Neural progenitor cell (in vitro differentiated cells): ENCODE measurements around the gene CCDC182. TPM values are rescaled to one million over a fixed set of nuclear protein-coding genes. Genes with fewer than 3 reads are reported as not detected.

ENCODE experiments used
- DNase-seq: peaks from one replicate; pipeline ENCODE4 v3.0.0-alpha.2; 2016; ENCODE audit warnings: low spot score
- H2AFZ ChIP-seq: fragments of 200-600 bp; sonication (generic); replicated peaks from 2 replicates; pipeline ENCODE4 v1.6.1; 2016; ENCODE audit warnings: antibody characterized with exemption
- H3F3A ChIP-seq: fragments of 200-600 bp; sonication (generic); 2 replicates; pipeline ENCODE4 v1.6.1; 2016; ENCODE audit warnings: antibody characterized with exemption, low read depth
- H3K27ac ChIP-seq: fragments of 200-600 bp; sonication (generic); 2 replicates; pipeline ENCODE4 v1.5.1; 2016; ENCODE audit warnings: mild to moderate bottlenecking
- H3K27me3 ChIP-seq: fragments of 200-600 bp; sonication (generic); 2 replicates; pipeline ENCODE4 v1.6.1; 2016; ENCODE audit warnings: mild to moderate bottlenecking, moderate library complexity
- H3K36me3 ChIP-seq: fragments of 200-600 bp; sonication (generic); 2 replicates; pipeline ENCODE4 v1.5.1; 2016
- H3K4me1 ChIP-seq: fragments of 200-600 bp; sonication (generic); 2 replicates; pipeline ENCODE4 v1.6.1; 2016; ENCODE audit warnings: mixed run types
- H3K4me2 ChIP-seq: fragments of 200-600 bp; sonication (generic); 2 replicates; pipeline ENCODE4 v1.6.1; 2016
- H3K4me3 ChIP-seq: fragments of 200-600 bp; sonication (generic); 2 replicates; pipeline ENCODE4 v1.5.1; 2016
- H3K79me2 ChIP-seq: fragments of 200-600 bp; sonication (generic); 2 replicates; pipeline ENCODE4 v1.6.1; 2016; ENCODE audit warnings: low read depth
- H3K9ac ChIP-seq: fragments of 200-600 bp; sonication (generic); 2 replicates; pipeline ENCODE4 v1.6.1; 2016
- H3K9me3 ChIP-seq: fragments of 200-600 bp; sonication (generic); 2 replicates; pipeline ENCODE4 v1.5.1; 2016; ENCODE audit warnings: low read depth
- H4K20me1 ChIP-seq: fragments of 200-600 bp; sonication (generic); 2 replicates; pipeline ENCODE4 v1.6.1; 2016; ENCODE audit warnings: low read depth
- H3K27ac Mint-ChIP-seq: 3 replicates; pipeline ENCODE4 v1.8.0; 2021; ENCODE audit warnings: mixed read lengths
- H3K27me3 Mint-ChIP-seq: 2 replicates; pipeline ENCODE4 v1.8.0; 2022; ENCODE audit warnings: low read depth, mild to moderate bottlenecking, inconsistent platforms, moderate library complexity, mixed read lengths; ENCODE audit not compliant: insufficient read depth
- H3K36me3 Mint-ChIP-seq: 3 replicates; pipeline ENCODE4 v1.8.0; 2021; ENCODE audit warnings: mixed read lengths
- H3K4me1 Mint-ChIP-seq: 3 replicates; pipeline ENCODE4 v1.8.0; 2021; ENCODE audit warnings: mixed read lengths
- H3K4me3 Mint-ChIP-seq: 3 replicates; pipeline ENCODE4 v1.8.0; 2021; ENCODE audit warnings: mild to moderate bottlenecking, moderate library complexity, mixed read lengths
- H3K9me3 Mint-ChIP-seq: 3 replicates; pipeline ENCODE4 v1.8.0; 2020; ENCODE audit warnings: mixed read lengths
- CTCF ChIP-seq: fragments of 200-600 bp; sonication (generic); IDR thresholded peaks from 2 replicates; pipeline ENCODE4 v1.5.1; 2017; ENCODE audit warnings: antibody characterized with exemption, mild to moderate bottlenecking
- EZH2 ChIP-seq: fragments of 200-600 bp; sonication (generic); IDR thresholded peaks from 2 replicates; pipeline ENCODE4 v1.6.1; 2017; ENCODE audit warnings: antibody characterized with exemption, mild to moderate bottlenecking, moderate library complexity
- EZH2phosphoT487 ChIP-seq: fragments of 200-600 bp; sonication (generic); IDR thresholded peaks from 2 replicates; pipeline ENCODE4 v1.6.1; 2017; ENCODE audit warnings: antibody characterized with exemption
- total RNA-seq: library from RNA; depleted of rRNA; stranded (reverse); fragments of >200 nt; gene quantifications from 2 replicates; pipeline ENCODE4 v1.2.3, GENCODE V29; 2015; ENCODE audit warnings: low replicate concordance

The CCDC182 gene
- total RNA-seq, 1 donor from 2014 or later: not detected

DNA sequence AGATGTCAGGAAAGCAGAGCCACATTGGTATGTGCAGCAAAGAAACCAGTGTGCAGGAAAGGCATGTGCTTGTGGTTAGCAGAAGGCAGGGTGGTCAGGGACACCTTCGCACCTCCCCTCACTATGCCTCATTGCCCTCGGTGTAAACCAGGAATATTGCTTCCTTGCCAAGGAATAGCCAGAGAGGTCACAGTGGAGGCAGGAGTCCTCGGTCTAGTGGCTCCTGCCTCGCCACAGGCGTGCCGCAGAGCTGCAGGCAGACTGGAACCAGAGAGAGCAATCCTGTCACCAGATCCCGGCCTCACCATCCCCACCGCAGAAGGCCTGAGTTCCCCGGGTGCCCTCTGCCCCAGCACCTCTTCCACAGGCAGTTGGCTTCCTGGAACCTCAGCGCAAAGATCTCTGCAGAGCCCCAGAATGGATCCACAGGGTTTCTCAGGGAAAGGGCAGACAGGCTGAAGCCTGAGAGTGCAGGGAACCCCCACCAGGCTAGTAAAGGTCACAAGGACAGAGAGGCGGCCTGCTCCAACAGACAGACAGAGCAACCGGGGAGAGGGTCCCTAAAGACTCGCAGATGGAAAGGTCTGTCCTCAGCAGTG lies 21.6 kb downstream of the CCDC182 start:
- peaks cover 57% of the 10 kb centered on the region for H3K4me1 Mint-ChIP-seq
- no peak overlapping the region for H2AFZ ChIP-seq
- no peaks in the 10 kb centered on the region for H3K36me3 Mint-ChIP-seq
- peaks cover 6% of the 10 kb centered on the region for H3K4me1 ChIP-seq
- H3K9me3 Mint-ChIP-seq: no peaks in the 10 kb centered on the region
- no peaks in the 10 kb centered on the region for H3K36me3 ChIP-seq
- DNase-seq: no peak
- peaks cover 8% of the 10 kb centered on the region for H3K27me3 Mint-ChIP-seq
- H3K79me2 ChIP-seq: no peaks in the 10 kb centered on the region
- no peak overlapping the region for H3K4me3 Mint-ChIP-seq
- H3K4me3 ChIP-seq: no peak overlapping the region
- no peaks in the 10 kb centered on the region for H3K27me3 ChIP-seq
- H3K4me2 ChIP-seq: no peak overlapping the region
- H3K9ac ChIP-seq: no peak overlapping the region
- TF ChIP-seq EZH2 (no peak), EZH2phosphoT487 (no peak), CTCF (no peak)
- no peaks in the 10 kb centered on the region for H3F3A ChIP-seq
- peak overlapping the region; percentile 47 for H3K27ac Mint-ChIP-seq
- H3K9me3 ChIP-seq: no peaks in the 10 kb centered on the region
- H4K20me1 ChIP-seq: no peaks in the 10 kb centered on the region
- H3K27ac ChIP-seq: no peak overlapping the region

DNA sequence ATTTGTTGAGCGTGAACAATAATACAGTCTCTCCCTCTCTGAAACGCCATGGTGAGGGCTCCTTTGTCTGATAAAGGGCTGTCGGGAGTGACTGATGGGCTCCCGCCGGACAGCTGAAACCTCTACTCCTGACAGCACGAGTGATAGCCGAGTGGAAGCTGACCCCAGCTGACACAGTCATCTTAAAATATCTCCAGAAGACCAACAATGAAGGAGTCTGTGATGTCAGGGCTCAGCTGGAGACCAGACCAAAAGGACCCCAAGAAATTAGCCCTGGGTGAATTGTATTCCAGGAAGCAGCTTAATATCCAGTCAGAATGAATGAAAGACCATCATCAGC lies 22.4 kb downstream of the CCDC182 start:
- H3K79me2 ChIP-seq: no peaks in the 10 kb centered on the region
- Mint-ChIP-seq H3K27ac (peak overlapping the region; percentile 72), H3K4me1 (peaks cover 53% of the 10 kb centered on the region), H3K27me3 (peaks cover 5% of the 10 kb centered on the region), H3K36me3 (no peaks in the 10 kb centered on the region), H3K9me3 (no peaks in the 10 kb centered on the region), H3K4me3 (no peak overlapping the region)
- no peak overlapping the region for H3K9ac ChIP-seq
- no peaks in the 10 kb centered on the region for H3K9me3 ChIP-seq
- no peaks in the 10 kb centered on the region for H4K20me1 ChIP-seq
- no peak overlapping the region for H3K4me3 ChIP-seq
- no peak overlapping the region for H2AFZ ChIP-seq
- H3K27me3 ChIP-seq: no peaks in the 10 kb centered on the region
- no peak for DNase-seq
- H3K4me1 ChIP-seq: peaks cover 6% of the 10 kb centered on the region
- no peak overlapping the region for H3K27ac ChIP-seq
- TF ChIP-seq EZH2phosphoT487 (no peak), EZH2 (no peak), CTCF (no peak)
- no peaks in the 10 kb centered on the region for H3F3A ChIP-seq
- H3K36me3 ChIP-seq: no peaks in the 10 kb centered on the region
- no peak overlapping the region for H3K4me2 ChIP-seq

- no peak overlapping the region for H3K4me3 Mint-ChIP-seq
These were observed 23.0 kb downstream of the CCDC182 start for GRCh38 chr17:57721967-57722703.

More at GRCh38 chr17:57721967-57722703, 23.0 kb downstream of the CCDC182 start:
- Histone ChIP-seq H3K9ac (no peak overlapping the region), H4K20me1 (no peaks in the 10 kb centered on the region), H3K4me2 (no peak overlapping the region), H2AFZ (no peak overlapping the region), H3K36me3 (no peaks in the 10 kb centered on the region), H3K79me2 (no peaks in the 10 kb centered on the region), H3K4me1 (peaks cover 6% of the 10 kb centered on the region), H3K9me3 (no peaks in the 10 kb centered on the region), H3K27me3 (no peaks in the 10 kb centered on the region), H3F3A (no peaks in the 10 kb centered on the region), H3K27ac (no peak overlapping the region), H3K4me3 (no peak overlapping the region)
- Mint-ChIP-seq H3K9me3 (no peaks in the 10 kb centered on the region), H3K27ac (no peak overlapping the region), H3K36me3 (no peaks in the 10 kb centered on the region), H3K27me3 (peaks cover 5% of the 10 kb centered on the region), H3K4me1 (peaks cover 53% of the 10 kb centered on the region)
- DNase-seq: no peak
- no peak for TF ChIP-seq EZH2phosphoT487
- TF ChIP-seq EZH2: no peak
- TF ChIP-seq CTCF: no peak
